ENCODE data around the gene RPSA.
"Not testable (repeated sequence)": the region's sequence is repeated elsewhere in the genome, so short reads cannot be mapped to it uniquely, and the experiment has no call there.

Gene RPSA

GRCh38 chr3:39388741-39389248, 17.7 kb upstream of the RPSA start:
- no peak for DNase-seq (ENCODE audit: low spot score)

GRCh38 chr3:39390181-39390580, 16.3 kb upstream of the RPSA start:
- DNase-seq (ENCODE audit: low spot score), result no peak

GRCh38 chr3:39396690-39397089, 9.8 kb upstream of the RPSA start:
- no peak for DNase-seq (ENCODE audit: low spot score)

- no peak for DNase-seq (ENCODE audit: low spot score)
These were observed 7.8 kb upstream of the RPSA start for GRCh38 chr3:39398700-39399099.

GRCh38 chr3:39401983-39402382, 4.5 kb upstream of the RPSA start:
- DNase-seq (ENCODE audit: low spot score), result no peak

- DNase-seq (ENCODE audit: low spot score), result no peak
These were observed 1.4 kb upstream of the RPSA start for GRCh38 chr3:39404943-39405686.

- no peak for DNase-seq (ENCODE audit: low spot score)
These were observed 693 bp upstream of the RPSA start for GRCh38 chr3:39405687-39406367.

GRCh38 chr3:39407259-39407629, 724 bp downstream of the RPSA start:
- DNase-seq (ENCODE audit: low spot score), result no peak

GRCh38 chr3:39407773-39408492, 1.4 kb downstream of the RPSA start:
- DNase-seq (ENCODE audit: low spot score), result no peak

- DNase-seq (ENCODE audit: low spot score), result no peak
These were observed 2.2 kb downstream of the RPSA start for GRCh38 chr3:39408493-39409372.

GRCh38 chr3:39409514-39410136, 3.1 kb downstream of the RPSA start:
- no peak for DNase-seq (ENCODE audit: low spot score)

GRCh38 chr3:39410893-39411292, 4.4 kb downstream of the RPSA start:
- no peak for DNase-seq (ENCODE audit: low spot score)

- DNase-seq (ENCODE audit: low spot score), result no peak
These were observed 6.2 kb downstream of the RPSA start for GRCh38 chr3:39412668-39413260.

- no peak for DNase-seq (ENCODE audit: low spot score)
These were observed 7.3 kb downstream of the RPSA start for GRCh38 chr3:39413691-39414420.

- DNase-seq (ENCODE audit: low spot score), result no peak
These were observed 7.9 kb downstream of the RPSA start for GRCh38 chr3:39414421-39414907.

- DNase-seq (ENCODE audit: low spot score), result not testable (repeated sequence)
These were observed 8.8 kb downstream of the RPSA start for GRCh38 chr3:39415302-39415701.

GRCh38 chr3:39415983-39416382, 9.5 kb downstream of the RPSA start:
- no peak for DNase-seq (ENCODE audit: low spot score)

- not testable (repeated sequence) for DNase-seq (ENCODE audit: low spot score)
These were observed 10.5 kb downstream of the RPSA start for GRCh38 chr3:39416998-39417397.

- DNase-seq (ENCODE audit: low spot score), result not testable (repeated sequence)
These were observed 12.2 kb downstream of the RPSA start for GRCh38 chr3:39418556-39419225.

Measured in D341Med (cell line).